Epithelial cell of esophagus (primary cell): ENCODE data around the gene SERPING1.
A peak's percentile ranks its signal among the peaks of the same experiment; 100 is the strongest.

ENCODE experiments used
- DNase-seq: peaks from one replicate; pipeline ENCODE4 v3.0.0; 2010; ENCODE audit warnings: low read depth
- H3K4me3 ChIP-seq: 2 replicates; pipeline ENCODE4 v1.5.1; 2011; ENCODE audit warnings: mild to moderate bottlenecking, low read length, control low read depth
- TF ChIP-seq, protein P1 (sequence below): IDR thresholded peaks from 2 replicates; pipeline ENCODE4 v1.5.1; 2011; ENCODE audit warnings: low read depth, mild to moderate bottlenecking, low read length, control low read depth, inconsistent platforms; ENCODE audit not compliant: insufficient read depth; ENCODE audit errors: missing control alignments

Gene SERPING1

DNA sequence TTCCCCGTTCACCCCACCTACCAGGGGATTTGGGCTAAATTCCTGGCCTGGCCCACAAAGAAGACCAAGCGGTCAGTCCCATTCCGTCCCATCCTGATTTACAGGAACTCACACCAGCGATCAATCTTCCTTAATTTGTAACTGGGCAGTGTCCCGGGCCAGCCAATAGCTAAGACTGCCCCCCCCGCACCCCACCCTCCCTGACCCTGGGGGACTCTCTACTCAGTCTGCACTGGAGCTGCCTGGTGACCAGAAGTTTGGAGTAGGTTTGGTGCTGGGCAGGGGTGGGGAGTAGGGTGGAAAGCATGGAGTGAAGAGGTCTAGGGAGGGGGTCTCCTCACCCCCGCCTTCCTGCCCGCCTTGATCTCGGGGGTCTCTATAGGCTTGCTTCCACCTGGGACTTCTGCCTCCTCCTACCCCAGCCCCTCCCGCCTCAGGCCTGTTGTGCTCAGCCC lies at the start of gene SERPING1:
Gene SERPING1 (plus strand): TSS at position 225 of the 455 bp plus-strand sequence. CDS start 586 bp downstream, outside the sequence.
- TF ChIP-seq, protein P1, sequence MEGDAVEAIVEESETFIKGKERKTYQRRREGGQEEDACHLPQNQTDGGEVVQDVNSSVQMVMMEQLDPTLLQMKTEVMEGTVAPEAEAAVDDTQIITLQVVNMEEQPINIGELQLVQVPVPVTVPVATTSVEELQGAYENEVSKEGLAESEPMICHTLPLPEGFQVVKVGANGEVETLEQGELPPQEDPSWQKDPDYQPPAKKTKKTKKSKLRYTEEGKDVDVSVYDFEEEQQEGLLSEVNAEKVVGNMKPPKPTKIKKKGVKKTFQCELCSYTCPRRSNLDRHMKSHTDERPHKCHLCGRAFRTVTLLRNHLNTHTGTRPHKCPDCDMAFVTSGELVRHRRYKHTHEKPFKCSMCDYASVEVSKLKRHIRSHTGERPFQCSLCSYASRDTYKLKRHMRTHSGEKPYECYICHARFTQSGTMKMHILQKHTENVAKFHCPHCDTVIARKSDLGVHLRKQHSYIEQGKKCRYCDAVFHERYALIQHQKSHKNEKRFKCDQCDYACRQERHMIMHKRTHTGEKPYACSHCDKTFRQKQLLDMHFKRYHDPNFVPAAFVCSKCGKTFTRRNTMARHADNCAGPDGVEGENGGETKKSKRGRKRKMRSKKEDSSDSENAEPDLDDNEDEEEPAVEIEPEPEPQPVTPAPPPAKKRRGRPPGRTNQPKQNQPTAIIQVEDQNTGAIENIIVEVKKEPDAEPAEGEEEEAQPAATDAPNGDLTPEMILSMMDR, result no peak
- H3K4me3 ChIP-seq, result peak within 1 kb of the TSS; percentile 23
- DNase-seq, result no peak

GRCh38 chr11:57547854-57548377 lies 49.6 kb upstream of the SERPING1 start:
- no peak overlapping the region for H3K4me3 ChIP-seq
- TF ChIP-seq, protein P1, result no peak
- no peak for DNase-seq

DNA sequence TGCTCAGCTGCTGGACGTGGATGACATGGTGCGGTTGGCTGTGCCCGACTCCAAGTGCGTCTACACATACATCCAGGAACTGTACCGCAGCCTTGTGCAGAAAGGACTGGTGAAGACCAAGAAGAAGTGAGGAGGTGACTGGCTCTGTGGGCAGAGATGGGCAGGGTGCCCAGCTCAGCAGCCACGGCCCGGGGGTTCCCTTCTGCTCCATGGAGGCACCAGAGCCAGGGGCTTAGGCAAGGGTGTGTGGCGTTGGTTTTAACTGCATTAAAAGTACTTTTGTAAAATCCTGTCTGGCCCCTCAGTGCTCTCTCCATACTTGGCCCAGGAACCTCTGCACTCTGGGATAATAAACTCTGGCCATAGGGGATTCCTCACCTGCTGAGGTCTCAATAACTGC lies 47.5 kb upstream of the SERPING1 start:
- no peak for DNase-seq
- no peak overlapping the region for H3K4me3 ChIP-seq
- TF ChIP-seq, protein P1, result no peak

DNA sequence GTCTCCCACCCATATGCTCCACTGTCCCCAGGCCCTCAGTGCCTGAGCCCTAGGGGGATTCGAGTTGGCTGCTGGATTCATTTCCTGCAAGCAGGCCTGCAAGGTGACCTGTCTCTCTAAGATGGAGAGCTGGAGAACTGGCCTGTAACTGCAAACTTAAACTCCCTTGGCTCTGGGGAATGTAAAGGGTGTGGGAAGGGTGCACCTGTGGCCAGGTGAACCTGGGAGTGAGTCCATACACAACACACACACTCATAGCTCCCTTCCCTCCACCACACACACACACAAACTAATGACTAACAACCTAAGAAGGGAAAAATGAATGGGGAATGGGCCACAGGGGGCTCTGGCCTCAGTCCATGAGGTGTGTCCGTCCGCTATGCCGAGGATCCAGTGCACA lies 45.5 kb upstream of the SERPING1 start:
- H3K4me3 ChIP-seq, result no peak overlapping the region
- DNase-seq, result no peak
- TF ChIP-seq, protein P1, result no peak

GRCh38 chr11:57552479-57552878 lies 45.0 kb upstream of the SERPING1 start:
- TF ChIP-seq, protein P1, result no peak
- DNase-seq, result no peak
- H3K4me3 ChIP-seq, result no peak overlapping the region

DNA sequence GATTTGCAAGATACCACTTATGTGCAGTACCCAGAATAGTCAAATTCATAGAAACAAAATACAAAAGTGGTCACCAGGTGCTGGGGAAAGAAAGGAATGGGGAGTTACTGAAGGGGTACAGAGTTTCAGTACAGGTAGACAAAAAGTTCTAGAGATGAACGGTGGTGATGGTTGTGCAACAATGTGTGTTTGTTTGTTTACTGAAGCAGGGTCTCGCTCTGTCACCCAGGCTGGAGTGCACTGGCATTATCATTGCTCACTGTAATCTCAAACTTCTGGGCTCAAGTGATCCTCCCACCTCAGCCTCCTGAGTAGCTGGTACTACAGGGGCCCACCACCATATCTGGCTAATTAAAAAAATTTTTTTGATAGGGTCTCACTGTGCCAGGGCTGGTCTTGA lies 42.1 kb upstream of the SERPING1 start:
- TF ChIP-seq, protein P1, result no peak

GRCh38 chr11:57556041-57556440 lies 41.4 kb upstream of the SERPING1 start:
- TF ChIP-seq, protein P1, result no peak
- DNase-seq, result peak; percentile 45
- no peak overlapping the region for H3K4me3 ChIP-seq

More for the DNA sequence above, 42.1 kb upstream of the SERPING1 start:
- H3K4me3 ChIP-seq, result no peak overlapping the region
- no peak for DNase-seq
